NCI-H128 (cell line): ENCODE data around the gene NRDC.
"Not testable (repeated sequence)": the region's sequence is repeated elsewhere in the genome, so short reads cannot be mapped to it uniquely, and the experiment has no call there.

Experiments used
- DNase-seq: peaks from one replicate; lab custom pipeline; 2025; ENCODE audit not compliant: unreplicated experiment; lab: John Stamatoyannopoulos, UW

Gene NRDC

DNA sequence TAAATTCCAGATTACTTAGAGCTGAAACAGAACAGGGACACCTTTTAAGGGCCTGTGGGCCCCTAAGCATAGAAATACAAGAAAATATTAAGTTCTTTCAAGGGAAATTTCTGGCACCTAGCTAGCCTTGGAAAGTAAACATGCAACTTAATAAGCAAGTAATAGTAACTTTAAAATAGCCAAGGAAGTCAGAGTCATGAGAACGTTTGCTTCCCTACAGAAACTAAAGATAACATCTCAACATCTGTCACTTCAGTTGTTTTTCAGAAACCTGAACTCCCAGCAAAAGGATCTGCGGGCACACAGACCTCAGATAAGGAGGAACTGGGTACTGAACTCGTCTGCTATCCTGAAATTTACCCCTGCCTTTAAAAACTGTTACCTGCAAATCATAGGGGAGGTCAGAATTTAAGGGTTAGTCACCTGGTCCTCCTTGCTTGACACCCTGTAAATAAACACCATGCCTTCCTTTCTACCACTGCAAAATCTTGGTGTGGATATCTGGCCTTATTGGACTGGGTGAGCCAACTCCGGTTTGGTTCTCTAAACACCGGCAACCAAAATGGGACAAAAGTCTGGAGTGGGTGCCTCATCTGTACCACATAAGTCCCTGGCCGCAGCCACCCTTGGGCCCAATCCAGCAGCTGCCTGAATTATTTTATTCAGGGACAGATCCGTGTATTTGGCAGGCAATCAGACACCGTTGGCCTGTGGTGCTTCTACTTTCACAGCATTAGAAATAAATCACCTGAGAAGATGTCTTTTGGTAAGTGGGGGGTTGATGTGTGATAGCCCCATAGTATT is 27.9 kb downstream of the NRDC start:
- DNase-seq = no peak

GRCh38 chr1:51847294-51847920 is 31.1 kb downstream of the NRDC start:
- DNase-seq = no peak

GRCh38 chr1:51843948-51844347 is 34.6 kb downstream of the NRDC start:
- no peak for DNase-seq

- no peak for DNase-seq
Observed at GRCh38 chr1:51842261-51842660, 36.3 kb downstream of the NRDC start.

GRCh38 chr1:51840743-51841461 is 37.6 kb downstream of the NRDC start:
- no peak for DNase-seq

- no peak for DNase-seq
Observed at GRCh38 chr1:51840182-51840581, 38.3 kb downstream of the NRDC start.

DNA sequence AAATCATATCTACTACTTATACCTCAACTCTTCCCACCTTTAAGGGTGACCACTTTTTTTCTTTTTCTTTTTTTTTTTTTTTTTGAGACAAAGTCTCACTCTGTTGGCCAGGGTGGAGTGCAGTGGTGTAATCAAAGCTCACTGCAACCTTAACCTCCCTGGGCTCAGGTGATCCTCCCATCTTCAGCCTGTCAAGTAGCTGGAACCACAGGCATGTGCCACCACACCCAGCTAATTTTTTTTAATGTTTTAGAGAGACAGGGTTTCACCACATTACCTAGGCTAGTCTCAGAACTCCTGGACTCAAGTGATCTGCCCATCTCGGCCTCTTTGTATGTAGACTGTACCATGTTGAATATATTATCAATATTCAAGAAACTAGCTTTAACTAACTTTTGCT is 39.4 kb downstream of the NRDC start:
- no peak for DNase-seq

GRCh38 chr1:51837243-51837642 is 41.3 kb downstream of the NRDC start:
- DNase-seq = no peak

- DNase-seq = no peak
Observed at GRCh38 chr1:51833700-51834099, 44.8 kb downstream of the NRDC start.

DNA sequence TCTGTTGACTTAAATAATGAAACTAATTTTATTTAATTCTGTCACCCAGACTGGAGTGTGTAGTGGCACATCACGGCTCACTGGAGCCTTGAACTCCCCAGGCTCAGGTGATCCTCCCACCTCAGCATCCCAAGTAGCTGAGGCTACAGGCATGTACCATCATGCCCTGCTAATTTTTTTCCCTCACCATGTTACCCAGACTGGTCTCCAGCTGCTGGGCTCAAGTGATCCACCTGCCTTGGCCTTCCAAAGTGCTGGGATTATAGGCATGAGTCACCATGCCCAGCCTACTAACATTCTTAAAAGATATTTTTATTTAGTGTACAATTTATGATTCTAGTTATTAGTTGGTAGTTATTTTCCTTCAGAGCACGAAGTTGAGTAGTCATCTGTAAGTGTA is 49.5 kb downstream of the NRDC start:
- no peak for DNase-seq

- no peak for DNase-seq
Observed at GRCh38 chr1:51819810-51820209, 58.7 kb downstream of the NRDC start.

GRCh38 chr1:51819021-51819420 is 59.5 kb downstream of the NRDC start:
- DNase-seq = not testable (repeated sequence)

GRCh38 chr1:51818487-51818886 is 60.0 kb downstream of the NRDC start:
- DNase-seq = no peak

DNA sequence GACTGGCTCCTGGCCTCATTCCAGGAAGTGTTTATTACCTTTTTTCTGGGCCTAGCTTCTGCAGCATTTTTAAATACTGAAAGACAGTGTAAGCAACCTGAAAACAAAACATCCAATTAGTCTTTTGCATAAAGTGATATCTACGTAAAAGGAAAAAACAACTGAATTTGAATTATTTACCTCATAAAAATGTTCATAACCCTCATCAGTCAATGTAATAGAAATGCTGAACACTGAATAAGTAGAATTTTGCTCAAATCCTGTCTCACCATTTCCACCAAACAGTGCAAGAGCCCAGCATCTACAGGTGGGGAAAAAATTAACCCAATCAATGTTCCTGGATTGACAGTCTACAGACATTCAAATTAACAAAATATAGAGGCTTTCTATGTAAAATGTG is 64.0 kb downstream of the NRDC start:
- DNase-seq = no peak

DNA sequence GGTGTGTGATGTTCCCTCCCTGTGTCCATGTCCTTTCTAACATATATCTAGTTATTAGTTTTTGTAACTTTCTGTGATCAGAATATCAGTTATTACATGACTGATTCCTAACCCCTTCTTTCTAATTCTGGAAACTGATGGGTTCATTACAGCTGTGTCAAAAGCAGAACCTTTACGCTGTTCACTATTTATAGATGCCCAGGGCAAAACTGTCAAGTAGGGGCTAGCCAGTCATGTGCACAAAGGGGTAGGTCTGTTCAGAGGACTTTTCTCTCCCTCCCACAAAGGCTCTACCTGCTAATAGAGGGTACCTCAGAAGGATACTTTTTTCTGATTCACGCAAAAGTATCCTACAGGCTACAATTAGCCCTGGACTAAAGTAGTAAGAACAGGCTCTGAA is 79.2 kb downstream of the NRDC start:
- DNase-seq = no peak

GRCh38 chr1:51794868-51795267 is 83.7 kb downstream of the NRDC start:
- DNase-seq = no peak

DNA sequence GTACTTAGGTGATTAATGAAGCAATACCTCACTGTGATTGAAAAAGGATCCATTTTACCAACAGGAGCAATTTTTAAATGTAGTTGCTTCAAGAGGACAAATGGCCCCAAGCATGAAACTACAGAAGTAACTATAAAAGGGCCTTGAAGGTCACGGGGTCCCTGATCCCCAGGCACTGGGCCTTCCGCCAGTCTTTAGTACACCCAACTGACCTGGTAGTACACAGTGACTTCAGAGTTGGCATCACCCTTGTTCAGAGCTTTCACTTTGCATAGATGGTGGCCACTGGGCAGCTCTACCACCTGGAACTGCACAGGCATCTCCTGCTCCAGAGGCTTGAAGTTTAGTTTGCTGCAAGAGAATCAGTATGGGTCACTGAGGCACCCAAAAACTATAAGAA is 84.3 kb downstream of the NRDC start:
- no peak for DNase-seq

DNA sequence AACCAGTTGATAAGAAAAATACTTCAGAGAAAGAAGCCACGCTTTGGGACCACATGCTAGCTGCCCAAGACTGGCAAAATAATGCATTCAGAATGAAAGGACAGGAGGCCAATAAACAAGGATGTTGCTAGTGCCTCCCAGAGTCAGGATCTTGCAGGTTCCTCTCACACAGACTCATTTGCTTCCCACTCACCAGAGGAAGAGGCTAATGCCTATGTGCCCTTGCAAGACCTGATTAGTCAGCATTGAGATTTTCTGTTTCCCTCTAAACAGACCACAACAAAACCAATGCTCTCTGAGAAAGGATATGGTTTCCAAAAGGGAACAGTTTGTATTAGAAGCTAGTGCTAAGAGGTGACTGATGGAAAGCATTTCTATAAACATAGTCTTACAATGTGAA is 85.7 kb downstream of the NRDC start:
- DNase-seq = no peak

DNA sequence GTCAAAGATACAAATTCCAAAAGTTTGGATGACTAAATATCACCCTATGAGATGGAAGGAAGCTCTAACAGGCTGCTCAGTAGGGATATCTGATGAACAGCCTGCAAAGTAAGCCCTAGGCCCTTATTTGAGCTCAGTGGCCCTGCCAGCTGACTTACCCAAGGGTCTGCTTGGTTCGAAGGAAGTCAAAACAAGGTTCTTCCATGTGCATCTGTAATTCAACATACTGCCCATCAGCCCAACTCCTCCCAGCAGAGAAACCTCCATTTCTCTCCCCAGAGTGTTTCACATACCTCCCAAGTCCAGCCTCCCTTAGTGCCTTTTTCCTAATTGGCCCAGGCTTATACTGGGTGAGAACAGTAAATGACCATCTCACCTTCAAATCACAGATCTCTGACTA is 86.6 kb downstream of the NRDC start:
- no peak for DNase-seq

GRCh38 chr1:51790385-51790784 is 88.1 kb downstream of the NRDC start:
- no peak for DNase-seq

- no peak for DNase-seq
Observed at GRCh38 chr1:51789342-51789741, 89.2 kb downstream of the NRDC start.

GRCh38 chr1:51788938-51789337 is 89.6 kb downstream of the NRDC start:
- DNase-seq = no peak
